Stimulated activated CD4-positive, alpha-beta T cell treated with anti-CD3 and anti-CD28 coated beads, Interleukin-2, amount 100 ng/mL, for 24 hours (primary cell): ENCODE data around the gene CACNA1C.

Source experiments
- DNase-seq, 2 donors: peaks; one replicate each; pipeline ENCODE4 v3.0.0-alpha.2; 2020

CACNA1C gene

GRCh38 chr12:2332236-2332635 is 279.4 kb downstream of the CACNA1C start:
- DNase-seq: no peak

DNA sequence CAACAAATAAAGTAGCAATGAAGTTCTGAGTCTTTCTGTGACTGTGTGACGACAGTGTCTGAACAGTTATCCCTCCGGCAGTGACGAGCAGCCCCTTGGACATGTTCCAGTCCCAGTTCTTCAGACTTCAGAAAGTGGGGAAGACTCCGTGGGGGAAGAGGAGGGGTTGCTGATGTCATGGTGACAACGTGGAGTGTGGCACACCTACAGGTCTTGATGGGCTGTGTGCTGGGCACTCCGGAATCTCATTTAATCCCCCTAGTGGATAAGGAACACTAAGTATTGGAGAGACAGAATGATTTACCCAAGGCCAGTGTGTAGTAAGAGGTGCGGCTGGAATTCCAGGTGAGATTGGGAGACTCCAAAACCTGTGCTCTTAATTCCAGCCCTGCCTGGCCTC is 280.2 kb downstream of the CACNA1C start:
- DNase-seq: no peak

DNA sequence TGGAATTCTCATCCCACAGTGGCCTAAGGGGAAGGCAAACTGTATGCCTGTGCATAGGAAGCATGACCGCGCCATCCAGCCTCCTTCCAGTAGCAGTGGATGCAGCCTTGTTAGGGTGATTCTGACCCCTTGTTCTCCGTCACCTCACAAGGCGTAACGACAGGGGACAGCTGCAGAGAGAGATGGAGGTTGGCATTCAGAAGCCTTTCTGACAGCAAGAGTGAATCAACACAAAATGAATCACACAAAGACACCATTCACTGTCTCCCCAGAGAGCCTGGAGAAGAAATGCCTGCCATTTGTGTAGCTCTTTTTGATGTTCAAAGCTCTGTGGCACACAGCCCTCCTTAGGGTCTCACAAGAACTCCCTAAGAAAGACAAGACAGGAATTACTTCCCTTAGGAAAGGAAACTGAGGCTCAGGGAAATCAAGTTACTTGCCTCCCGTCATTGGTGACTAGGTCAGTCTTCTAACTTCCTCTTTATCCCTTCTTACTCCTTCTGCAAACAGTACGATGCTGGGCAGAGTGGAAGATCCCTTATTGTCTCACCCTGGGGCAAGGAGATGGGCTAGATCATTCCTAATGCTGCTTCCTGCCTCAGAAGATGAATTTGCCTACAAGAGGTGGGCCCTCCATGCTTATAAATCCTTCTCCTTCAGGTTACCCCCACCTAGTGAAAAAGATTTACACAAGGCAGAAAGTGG is 280.9 kb downstream of the CACNA1C start:
- DNase-seq: no peak

GRCh38 chr12:2334271-2334670 is 281.5 kb downstream of the CACNA1C start:
- no peak for DNase-seq

- DNase-seq: no peak
These were observed 281.9 kb downstream of the CACNA1C start for GRCh38 chr12:2334689-2335088.

- DNase-seq: no peak
These were observed 282.3 kb downstream of the CACNA1C start for GRCh38 chr12:2335109-2335508.

DNA sequence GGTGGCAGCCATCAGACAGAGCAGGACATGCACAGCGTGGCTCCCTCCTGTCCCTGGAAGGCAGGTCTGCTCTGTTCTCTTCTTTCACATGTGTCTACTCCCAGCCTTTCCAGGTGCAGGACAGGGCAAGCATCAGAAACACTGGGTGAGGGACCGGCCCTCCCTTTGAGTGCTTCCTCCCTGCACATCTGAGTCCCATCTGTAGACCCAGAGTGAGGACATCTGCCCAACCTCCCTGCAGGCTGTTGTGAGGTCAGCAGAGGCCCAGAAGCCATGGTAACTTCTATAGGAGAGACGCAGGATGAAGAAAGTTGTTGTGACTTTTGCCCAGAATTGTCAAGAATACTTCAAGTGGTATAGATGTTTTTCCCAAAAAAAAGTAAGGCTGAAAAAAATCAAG is 282.7 kb downstream of the CACNA1C start:
- DNase-seq: no peak

GRCh38 chr12:2335916-2336315 is 283.1 kb downstream of the CACNA1C start:
- no peak for DNase-seq

- DNase-seq: no peak
These were observed 283.6 kb downstream of the CACNA1C start for GRCh38 chr12:2336409-2336829.

GRCh38 chr12:2337031-2338010 is 284.5 kb downstream of the CACNA1C start:
- no peak for DNase-seq

DNA sequence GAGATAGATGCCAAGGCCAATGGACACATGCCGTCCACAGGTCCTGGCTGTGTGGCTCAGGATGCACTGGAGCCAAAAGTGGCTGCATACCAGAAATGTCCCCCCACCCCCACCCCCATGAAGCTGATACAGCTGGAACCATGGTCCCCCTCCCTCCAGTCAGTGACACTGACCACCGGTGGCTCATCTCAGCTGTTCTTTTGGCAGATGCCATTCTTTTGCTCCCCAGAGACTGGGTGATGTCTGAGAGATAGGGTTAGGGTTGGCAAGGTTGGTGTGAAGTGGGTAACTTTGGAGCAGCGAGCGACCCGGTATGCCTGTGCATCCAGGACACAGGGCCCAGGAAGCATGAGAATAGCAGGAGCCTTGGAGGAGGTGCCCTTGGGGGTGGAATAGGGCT is 285.6 kb downstream of the CACNA1C start:
- DNase-seq: no peak

GRCh38 chr12:2338991-2339431 is 286.2 kb downstream of the CACNA1C start:
- DNase-seq: no peak

DNA sequence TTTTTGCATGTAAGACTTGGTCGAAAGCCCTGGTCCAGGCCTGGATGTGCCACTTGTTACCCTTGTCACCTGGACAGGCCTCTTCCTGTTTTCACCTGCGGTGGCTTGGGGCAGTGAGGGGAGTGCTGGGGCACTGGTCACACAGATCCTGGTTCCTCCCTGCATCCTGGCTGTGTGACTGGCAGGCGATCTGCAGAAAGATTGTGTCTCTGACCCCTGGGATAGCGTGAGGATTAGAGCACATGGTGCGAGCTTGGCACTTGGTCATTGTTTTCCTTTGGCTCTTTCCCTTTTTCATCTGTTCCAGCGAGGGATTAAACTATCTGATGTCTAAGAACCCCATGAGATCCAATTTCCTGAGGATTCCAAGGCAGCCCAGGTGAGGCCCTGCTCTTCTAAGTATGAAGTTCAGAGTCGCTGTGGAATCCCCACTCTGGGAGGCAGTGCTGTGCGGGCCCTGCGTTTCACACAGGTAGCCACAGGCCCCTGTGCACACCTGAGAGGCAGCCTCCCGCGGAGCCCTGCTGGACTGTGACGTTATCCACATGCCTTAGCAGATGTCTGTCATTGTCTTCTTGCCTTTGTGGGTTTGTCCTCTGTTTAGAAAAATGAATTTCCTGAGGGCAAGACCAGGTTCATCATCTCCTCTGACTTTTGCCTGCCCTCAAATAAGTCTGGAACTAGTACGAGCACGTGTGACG is 288.4 kb downstream of the CACNA1C start:
- DNase-seq: no peak

DNA sequence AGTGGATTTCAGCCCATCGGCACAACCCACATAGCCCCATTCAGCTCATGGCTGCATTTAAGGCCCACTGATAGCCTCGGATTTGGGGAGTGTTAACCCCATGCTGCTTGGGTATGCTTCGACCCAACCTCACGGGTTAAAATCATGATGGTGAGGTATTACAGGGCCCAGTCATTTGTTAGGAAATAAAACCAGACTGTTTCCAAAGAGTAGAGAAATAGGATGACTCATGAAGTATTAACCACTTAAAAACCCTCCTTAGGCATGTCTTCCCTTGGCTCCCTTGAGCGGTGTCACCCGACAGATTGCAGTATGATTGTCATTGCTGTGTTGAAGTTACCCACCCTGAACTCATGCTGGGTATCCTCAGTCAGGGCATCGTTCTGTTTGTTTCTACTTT is 289.1 kb downstream of the CACNA1C start:
- no peak for DNase-seq

DNA sequence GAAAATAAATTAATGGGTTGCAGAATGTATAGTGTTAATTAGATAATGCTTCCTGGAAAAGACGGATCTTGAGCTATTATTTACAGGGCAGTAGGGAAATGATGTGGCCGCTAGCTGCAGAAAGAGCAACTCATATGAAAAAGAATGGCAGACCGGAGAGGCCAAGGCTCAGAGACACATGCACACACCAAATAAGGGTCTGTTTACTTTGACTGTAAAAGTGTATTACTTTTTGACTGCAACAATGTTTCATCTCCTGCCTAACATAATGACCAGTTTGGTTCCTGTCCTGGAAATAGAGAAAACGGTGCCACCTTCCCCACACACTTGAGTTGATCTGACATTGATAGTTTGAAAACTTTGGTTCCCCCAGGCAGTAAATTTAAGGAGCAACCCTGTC is 290.9 kb downstream of the CACNA1C start:
- no peak for DNase-seq

- no peak for DNase-seq
These were observed 291.7 kb downstream of the CACNA1C start for GRCh38 chr12:2344476-2344875.

GRCh38 chr12:2344885-2345284 is 292.1 kb downstream of the CACNA1C start:
- DNase-seq: no peak

- DNase-seq: no peak
These were observed 293.1 kb downstream of the CACNA1C start for GRCh38 chr12:2345902-2346301.

DNA sequence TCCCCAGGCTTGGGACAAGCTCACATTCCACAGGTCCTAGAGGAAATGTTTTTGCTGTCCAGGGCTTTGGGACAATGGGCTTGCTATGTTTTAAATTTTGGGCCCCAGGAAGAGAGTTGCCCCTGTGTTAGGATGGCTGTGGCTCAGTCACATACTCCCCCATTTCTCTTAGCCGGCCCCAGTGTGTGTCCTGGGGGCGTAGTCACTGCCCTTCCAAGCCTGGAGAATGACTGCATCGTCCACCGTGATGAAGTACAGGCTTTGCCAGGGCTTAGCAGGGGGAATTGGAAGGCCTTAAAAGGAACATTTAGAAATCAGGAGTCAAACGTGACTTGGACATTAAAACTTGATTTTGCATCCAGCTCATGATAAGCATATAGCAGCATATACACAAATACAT is 293.6 kb downstream of the CACNA1C start:
- DNase-seq: no peak

DNA sequence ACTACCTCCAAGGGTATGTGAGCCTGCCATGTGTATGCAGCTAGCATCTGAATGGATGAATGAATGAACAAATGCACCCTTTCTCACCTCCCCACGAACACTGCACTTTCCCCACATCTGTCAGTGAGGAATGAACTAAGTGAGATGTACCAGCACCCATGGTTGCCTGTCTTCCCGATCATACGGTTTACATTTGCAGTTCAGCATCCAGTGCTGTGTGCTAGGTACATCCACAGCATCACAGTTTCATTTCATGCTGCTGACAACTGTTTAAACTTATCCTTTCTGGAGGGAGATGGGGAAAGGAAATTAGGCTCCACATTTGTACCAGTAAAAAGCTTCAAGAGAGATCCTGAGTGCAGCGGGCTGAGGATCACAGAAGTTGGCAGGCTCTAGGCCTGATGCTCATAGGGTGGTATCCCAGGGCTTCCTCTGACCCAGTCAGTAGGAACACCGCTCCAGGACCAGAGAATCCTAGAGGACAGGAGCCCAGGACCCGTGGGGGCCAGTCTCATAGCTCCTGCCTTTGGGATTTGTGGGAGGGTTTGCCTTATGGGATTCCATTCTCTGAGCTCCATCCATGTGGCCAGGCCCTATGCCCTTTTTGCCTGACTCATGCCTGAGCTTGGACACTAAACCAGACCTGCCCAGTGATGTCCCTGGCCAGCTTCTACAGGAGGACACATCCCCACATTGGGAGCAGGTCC is 294.5 kb downstream of the CACNA1C start:
- no peak for DNase-seq

- DNase-seq: no peak
These were observed 295.2 kb downstream of the CACNA1C start for GRCh38 chr12:2347844-2348481.

DNA sequence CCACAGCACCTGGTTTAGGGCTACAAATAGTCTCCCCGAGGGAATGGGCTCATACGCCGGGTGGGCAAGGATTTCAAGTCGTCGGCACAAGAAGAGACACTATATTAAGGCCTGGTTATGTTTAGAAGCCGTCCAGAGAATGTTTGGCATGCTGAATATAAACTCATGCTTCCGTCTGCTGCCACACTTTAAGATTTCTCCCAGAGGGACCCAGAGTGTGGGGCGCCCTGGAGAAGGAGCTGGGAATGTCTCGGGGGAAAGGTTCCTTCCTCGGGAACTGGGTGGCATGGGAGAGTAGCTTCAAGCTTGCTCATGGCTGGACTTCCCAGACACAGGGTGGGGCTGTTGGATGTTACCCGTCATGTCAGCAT is 295.7 kb downstream of the CACNA1C start:
- no peak for DNase-seq
